ENCODE measurements around the gene ZNF575.
"Not testable (repeated sequence)": the region's sequence is repeated elsewhere in the genome, so short reads cannot be mapped to it uniquely, and the experiment has no call there.

ZNF575 gene

DNA sequence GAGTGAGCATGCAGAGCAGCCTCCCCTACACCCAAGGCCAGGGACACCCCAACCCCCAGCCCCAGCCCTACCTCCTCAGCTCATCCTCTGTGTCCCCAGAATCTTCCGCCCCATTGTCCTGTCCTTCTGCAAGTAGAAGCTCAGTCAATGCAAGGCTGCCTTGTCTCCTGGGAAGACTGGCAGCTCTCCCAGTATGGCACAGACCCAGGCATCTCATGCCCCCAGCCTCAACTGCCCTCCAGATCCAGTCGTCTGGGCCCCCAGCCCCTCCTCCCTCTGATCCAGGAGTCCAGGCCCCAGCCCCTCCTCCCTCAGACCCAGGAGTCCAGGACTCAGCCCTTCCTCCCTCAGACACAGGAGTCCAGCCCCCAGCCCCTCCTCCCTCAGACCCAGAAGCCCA, 13.0 kb downstream of the ZNF575 start:
- DNase-seq = no peak

- DNase-seq = no peak
These were observed 13.6 kb downstream of the ZNF575 start for GRCh38 chr19:43546581-43546980.

DNA sequence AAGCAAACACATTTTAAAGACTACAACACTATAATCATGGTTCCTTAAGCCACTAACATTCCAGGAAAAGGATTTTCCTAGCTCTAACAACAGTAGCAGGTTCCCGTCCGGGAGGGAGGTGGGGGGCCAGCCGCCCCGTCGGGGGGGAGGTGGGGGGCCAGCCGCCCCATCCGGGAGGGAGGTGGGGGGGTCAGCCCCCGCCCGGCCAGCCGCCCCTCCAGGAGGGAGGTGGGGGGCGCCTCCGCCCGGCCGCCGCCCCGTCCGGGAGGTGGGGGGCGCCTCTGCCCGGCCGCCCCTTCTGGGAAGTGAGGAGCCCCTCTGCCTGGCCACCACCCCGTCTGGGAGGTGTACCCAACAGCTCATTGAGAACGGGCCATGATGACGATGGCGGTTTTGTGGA, 14.9 kb downstream of the ZNF575 start:
- DNase-seq = not testable (repeated sequence)

DNA sequence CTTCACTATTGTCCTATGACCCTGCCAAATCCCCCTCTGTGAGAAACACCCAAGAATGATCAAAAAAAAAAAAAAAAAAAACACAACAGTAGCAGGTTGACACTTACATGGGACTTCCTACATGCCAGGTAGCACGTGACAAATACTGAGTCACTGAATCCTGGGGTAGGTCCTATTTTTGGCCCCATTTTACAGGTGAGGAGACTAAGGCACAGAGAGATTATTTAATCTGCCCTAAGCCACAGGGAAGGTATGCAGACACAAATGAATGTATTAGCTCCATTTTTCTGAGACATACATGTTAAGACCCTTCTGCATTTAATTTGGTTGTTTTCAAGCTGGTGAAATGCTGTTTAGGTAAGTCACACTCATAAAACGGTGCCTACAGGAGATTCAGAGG, 15.7 kb downstream of the ZNF575 start:
- DNase-seq = no peak

- DNase-seq = no peak
These were observed 18.6 kb downstream of the ZNF575 start for GRCh38 chr19:43551399-43552197.

DNA sequence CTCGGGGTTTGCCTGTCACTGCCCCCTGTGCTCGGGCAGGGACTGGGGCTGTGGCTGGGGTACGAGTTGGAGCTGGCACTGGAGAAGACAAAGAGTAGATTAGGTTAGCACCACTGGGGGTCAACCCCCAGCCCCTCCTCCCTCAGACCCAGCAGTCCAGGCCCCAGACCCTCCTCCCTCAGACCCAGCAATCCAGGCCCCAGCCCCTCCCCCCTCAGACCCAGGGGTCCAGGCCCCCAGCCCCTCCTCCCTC, 19.1 kb downstream of the ZNF575 start:
- no peak for DNase-seq

DNA sequence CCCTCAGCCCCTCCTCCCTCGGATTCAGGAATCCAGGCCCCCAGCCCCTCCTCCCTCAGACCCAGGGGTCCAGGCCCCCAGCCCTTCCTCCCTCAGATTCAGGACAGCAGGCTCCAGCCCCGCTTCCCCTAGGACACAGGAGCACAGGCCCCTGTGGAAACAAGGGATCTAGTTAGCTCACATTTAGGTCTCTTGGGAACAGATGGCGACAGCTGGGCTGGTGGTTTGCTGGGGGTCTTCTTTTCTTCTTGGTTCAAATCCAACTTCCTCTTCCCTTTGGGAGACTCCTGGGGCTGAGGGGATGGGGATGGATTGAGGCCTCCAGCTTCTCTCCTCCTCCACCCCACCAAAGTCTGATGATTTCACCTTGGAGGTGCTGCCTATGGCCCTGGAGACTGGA, 19.6 kb downstream of the ZNF575 start:
- no peak for DNase-seq

DNA sequence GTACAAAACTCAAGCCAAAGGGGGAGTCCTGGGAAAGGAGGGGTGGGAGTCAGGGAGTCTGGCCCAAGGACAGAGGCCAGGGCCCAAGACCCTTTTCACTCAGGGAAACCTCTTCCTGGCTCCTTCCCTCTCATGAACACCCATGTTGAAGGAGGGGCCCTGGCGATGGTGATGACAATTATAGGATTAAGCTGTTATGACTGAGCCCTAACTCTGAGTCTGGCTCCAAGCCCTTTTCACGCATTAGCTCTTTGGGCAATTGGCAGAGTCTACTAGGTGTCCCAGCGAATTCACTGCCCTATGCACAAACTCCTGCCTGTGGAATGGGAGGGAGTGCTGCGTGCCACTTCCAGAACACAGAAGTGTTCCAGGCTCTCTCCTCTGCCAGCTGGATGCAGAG, 20.7 kb downstream of the ZNF575 start:
- no peak for DNase-seq

GRCh38 chr19:43554317-43554895, 21.4 kb downstream of the ZNF575 start:
- DNase-seq = no peak

- DNase-seq = peak; percentile 88
These were observed 22.3 kb downstream of the ZNF575 start for GRCh38 chr19:43555185-43555770.

GRCh38 chr19:43560687-43561086, 27.7 kb downstream of the ZNF575 start:
- peak; percentile 19 for DNase-seq

GRCh38 chr19:43561139-43561970, 28.4 kb downstream of the ZNF575 start:
- no peak for DNase-seq

GRCh38 chr19:43562226-43562697, 29.3 kb downstream of the ZNF575 start:
- DNase-seq = no peak

- DNase-seq = peak; percentile 76
These were observed 29.8 kb downstream of the ZNF575 start for GRCh38 chr19:43562698-43563241.

GRCh38 chr19:43563816-43564457, 30.9 kb downstream of the ZNF575 start:
- no peak for DNase-seq

GRCh38 chr19:43564800-43565199, 31.8 kb downstream of the ZNF575 start:
- no peak for DNase-seq

DNA sequence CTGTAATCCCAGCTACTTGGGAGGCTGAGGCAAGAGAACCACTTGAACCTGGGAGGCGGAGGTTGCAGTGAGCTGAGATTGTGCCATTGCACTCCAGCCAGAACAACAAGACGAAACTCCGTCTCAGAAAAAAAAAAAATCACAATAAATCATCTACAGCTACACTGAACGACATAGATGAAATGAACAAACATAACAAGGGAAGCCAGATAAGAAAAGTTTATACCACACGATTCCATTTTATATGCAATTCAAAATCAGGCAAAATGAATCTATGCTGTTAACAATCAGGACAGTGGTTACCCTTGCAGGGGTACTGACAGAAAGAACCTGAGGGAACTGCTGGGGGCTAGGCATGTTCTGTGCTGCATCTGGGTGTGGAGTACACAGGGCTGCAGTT, 36.7 kb downstream of the ZNF575 start:
- DNase-seq = no peak

DNA sequence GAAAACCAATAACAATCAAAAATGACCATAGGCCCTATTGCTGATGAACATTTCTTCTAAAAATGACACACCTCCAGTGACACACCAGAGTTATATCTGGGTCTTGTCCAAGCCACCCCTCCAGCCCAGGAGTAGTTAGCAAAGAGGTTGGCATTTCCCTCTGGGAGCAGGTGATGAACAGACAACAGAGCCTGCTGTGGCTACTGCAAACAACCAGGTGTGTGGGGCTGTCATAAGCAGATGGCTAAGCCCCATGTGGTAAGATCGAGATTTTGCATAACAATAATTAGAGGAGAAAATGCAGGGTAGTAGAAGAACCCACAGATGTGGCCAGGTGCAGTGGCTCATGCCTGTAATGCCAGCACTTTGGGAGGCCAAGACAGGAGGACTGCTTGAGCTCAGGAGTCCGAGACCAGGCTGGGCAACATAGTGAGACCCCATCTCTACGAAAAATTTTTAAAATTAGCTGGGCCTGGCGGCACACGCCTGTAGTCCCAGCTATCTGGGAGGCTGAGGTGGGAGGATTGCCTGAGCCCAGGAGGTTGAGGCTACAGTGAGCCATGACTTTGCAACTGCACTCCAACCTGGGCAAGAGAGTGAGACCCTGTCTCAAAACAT, 37.3 kb downstream of the ZNF575 start:
- no peak for DNase-seq

GRCh38 chr19:43572171-43572588, 39.2 kb downstream of the ZNF575 start:
- no peak for DNase-seq

GRCh38 chr19:43574424-43575155, 41.6 kb downstream of the ZNF575 start:
- no peak for DNase-seq

DNA sequence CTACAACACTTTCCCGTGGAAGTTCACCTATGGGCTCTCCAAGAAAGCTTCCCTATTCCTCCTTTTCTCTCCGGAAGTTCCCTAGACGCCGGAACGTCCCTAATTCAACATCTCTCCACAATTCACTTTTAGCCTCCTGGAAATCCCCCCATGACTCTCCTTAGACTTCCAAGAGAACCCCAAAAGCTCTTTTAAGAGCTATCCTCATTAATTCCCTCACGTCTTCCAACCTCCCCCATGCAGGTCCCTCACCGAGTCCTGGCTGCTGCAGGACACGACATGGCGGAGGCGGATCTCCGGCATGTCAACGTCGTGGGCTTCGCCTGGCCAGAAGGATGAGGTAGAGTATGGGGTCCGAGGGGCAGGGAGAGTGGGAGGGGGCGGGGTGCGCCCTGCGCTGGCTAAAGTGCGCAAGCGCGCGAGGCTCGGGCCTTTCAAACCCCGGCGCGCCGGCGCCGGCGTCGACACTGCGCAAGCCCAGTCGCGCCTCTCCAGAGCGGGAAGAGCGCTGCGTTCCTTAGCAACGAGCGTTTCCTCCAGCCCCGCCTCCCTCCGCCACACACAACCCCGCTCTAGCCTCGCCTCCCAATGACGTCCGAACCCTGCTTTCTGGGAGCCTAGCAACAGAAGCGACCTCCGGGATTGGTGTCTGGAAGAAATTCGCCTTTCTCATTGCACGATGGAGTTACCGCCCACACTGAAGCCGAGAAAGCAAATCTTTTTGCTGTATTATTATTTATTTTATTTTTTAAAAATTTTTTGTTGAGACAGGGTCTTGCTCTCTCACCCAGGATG, 42.4 kb downstream of the ZNF575 start, which contains the start of the genes PINLYP and XRCC1:
PINLYP (plus strand) TSS at position 646 of the 795 bp plus-strand sequence. CDS start 1,391 bp downstream, outside the sequence.
XRCC1 (minus strand) TSS at position 372 of the 795 bp plus-strand sequence; CDS start at position 303, 69 bp downstream.
- peak; percentile 98 for DNase-seq
